Fibroblast of lung (primary cell): ENCODE results near the gene RGL4. TPM values are rescaled to one million over a fixed set of nuclear protein-coding genes. Genes with fewer than 3 reads are reported as not detected.

Experiments
- DNase-seq, 2 donors: peaks; one replicate each; pipeline versions ENCODE4 v3.0.0 to v3.0.0-alpha.2; 2010; ENCODE audit warnings: low read depth in 2 of 2
- H2AFZ ChIP-seq: 2 replicates; pipeline ENCODE4 v1.5.1; 2012; ENCODE audit warnings: low read length, control low read depth, inconsistent platforms
- H3K27ac ChIP-seq: 2 replicates; pipeline ENCODE4 v1.5.1; 2011; ENCODE audit warnings: low read length, control low read depth; ENCODE audit not compliant: insufficient read depth
- H3K27me3 ChIP-seq: 2 replicates; pipeline ENCODE4 v1.5.1; 2011; ENCODE audit warnings: mild to moderate bottlenecking, low read length; ENCODE audit not compliant: control insufficient read depth, insufficient read depth
- H3K36me3 ChIP-seq: 2 replicates; pipeline ENCODE4 v1.5.1; 2011; ENCODE audit warnings: low read length; ENCODE audit not compliant: control insufficient read depth, insufficient read depth
- H3K4me1 ChIP-seq: 2 replicates; pipeline ENCODE4 v1.5.1; 2011; ENCODE audit warnings: low read length; ENCODE audit not compliant: control insufficient read depth, insufficient read depth; ENCODE audit errors: extremely low read depth
- H3K4me2 ChIP-seq: 2 replicates; pipeline ENCODE4 v1.5.1; 2011; ENCODE audit warnings: low read length, control low read depth; ENCODE audit not compliant: insufficient read depth; ENCODE audit errors: extremely low read depth
- H3K4me3 ChIP-seq, 4 experiments: fragments of 200-600 bp in 1 of 4; sonication (generic) in 1 of 4; replicated peaks in 1 of 4; 2 replicates each; pipeline ENCODE4 v1.5.1; 2011 to 2016; ENCODE audit warnings: low read length in 4 of 4, low read depth in 3 of 4, mild to moderate bottlenecking in 3 of 4, control low read depth in 2 of 4, inconsistent platforms in 1 of 4, mixed read lengths in 1 of 4; ENCODE audit not compliant: insufficient read depth in 1 of 4; ENCODE audit errors: control extremely low read depth in 1 of 4
- H3K79me2 ChIP-seq: 2 replicates; pipeline ENCODE4 v1.5.1; 2012; ENCODE audit warnings: mild to moderate bottlenecking, low read length, inconsistent platforms; ENCODE audit not compliant: control insufficient read depth, insufficient read depth
- H3K9ac ChIP-seq: 2 replicates; pipeline ENCODE4 v1.5.1; 2011; ENCODE audit warnings: mild to moderate bottlenecking, low read length, control low read depth; ENCODE audit not compliant: insufficient read depth
- H3K9me3 ChIP-seq: 2 replicates; pipeline ENCODE4 v1.5.1; 2012; ENCODE audit warnings: low read depth, low read length; ENCODE audit not compliant: control insufficient read depth, insufficient read depth
- H4K20me1 ChIP-seq: 2 replicates; pipeline ENCODE4 v1.5.1; 2011; ENCODE audit warnings: low read length; ENCODE audit not compliant: control insufficient read depth, insufficient read depth; ENCODE audit errors: extremely low read depth
- CTCF ChIP-seq, 2 donors: IDR thresholded peaks in 1 of 2; conservative IDR thresholded peaks in 1 of 2; 1 replicate in 1 of 2; 2 replicates in 1 of 2; pipeline ENCODE4 v1.5.1; 2011 to 2012; ENCODE audit warnings: low read length in 2 of 2, control low read depth in 1 of 2, inconsistent platforms in 1 of 2, low read depth in 1 of 2, mild to moderate bottlenecking in 1 of 2
- EZH2 ChIP-seq: IDR thresholded peaks from 2 replicates; pipeline ENCODE4 v1.5.1; 2012; ENCODE audit warnings: low read length, control low read depth, mild to moderate bottlenecking; ENCODE audit errors: missing control alignments
- polyA plus RNA-seq, 2 donors: library from polyadenylated mRNA; depleted of rRNA in 1 of 2; stranded (reverse) in 1 of 2; unstranded in 1 of 2; fragments of >200 nt; gene quantifications; 2 replicates each; pipeline ENCODE4 v1.2.1, GENCODE V29; 2011 to 2012; ENCODE audit warnings: missing spikeins in 1 of 2
- total RNA-seq: library from RNA; depleted of rRNA; stranded (reverse); fragments of >200 nt; gene quantifications from 2 replicates; pipeline ENCODE4 v1.2.1, GENCODE V29; 2014

RGL4 gene
- total and polyA plus RNA-seq, 2 donors (not counting 1 experiment from before 2014, with no cell fraction given), result not detected

- Histone ChIP-seq H3K36me3 (no peaks in the 10 kb centered on the region), H3K9me3 (no peaks in the 10 kb centered on the region), H3K27me3 (no peaks in the 10 kb centered on the region), H4K20me1 (no peaks in the 10 kb centered on the region), H3K4me1 (no peaks in the 10 kb centered on the region), H3K4me3 (no peak overlapping the region), H3K79me2 (no peaks in the 10 kb centered on the region), H3K4me2 (no peak overlapping the region), H3K27ac (no peak overlapping the region), H3K9ac (no peak overlapping the region), H2AFZ (no peak overlapping the region)
- TF ChIP-seq CTCF (conservative IDR thresholded peaks at IDR 0.05 in 1 of 2, IDR thresholded peaks at IDR 0.05 in 1 of 2; ENCODE audit: low read depth in 1 of 2, low read length in 2 of 2) (no peak), EZH2 (no peak)
- no peak for DNase-seq
Observed at GRCh38 chr22:23651676-23652075, 39.1 kb upstream of the RGL4 start.

- Histone ChIP-seq H3K36me3 (no peaks in the 10 kb centered on the region), H3K4me2 (no peak overlapping the region), H3K27ac (no peak overlapping the region), H3K79me2 (no peaks in the 10 kb centered on the region), H3K4me1 (no peaks in the 10 kb centered on the region), H4K20me1 (no peaks in the 10 kb centered on the region), H3K4me3 (no peak overlapping the region), H3K27me3 (no peaks in the 10 kb centered on the region), H3K9ac (no peak overlapping the region), H2AFZ (no peak overlapping the region), H3K9me3 (no peaks in the 10 kb centered on the region)
- DNase-seq, result no peak
- TF ChIP-seq EZH2 (no peak), CTCF (conservative IDR thresholded peaks at IDR 0.05 in 1 of 2, IDR thresholded peaks at IDR 0.05 in 1 of 2; ENCODE audit: low read depth in 1 of 2, low read length in 2 of 2) (no peak)
Observed at GRCh38 chr22:23652286-23652685, 38.5 kb upstream of the RGL4 start.

- Histone ChIP-seq H3K27me3 (no peaks in the 10 kb centered on the region), H3K79me2 (no peaks in the 10 kb centered on the region), H3K36me3 (no peaks in the 10 kb centered on the region), H2AFZ (no peak overlapping the region), H3K4me2 (no peak overlapping the region), H3K9me3 (no peaks in the 10 kb centered on the region), H3K9ac (no peak overlapping the region), H4K20me1 (no peaks in the 10 kb centered on the region), H3K27ac (no peak overlapping the region), H3K4me3 (no peak overlapping the region), H3K4me1 (no peaks in the 10 kb centered on the region)
- DNase-seq, result no peak
- TF ChIP-seq EZH2, result no peak
- TF ChIP-seq CTCF (conservative IDR thresholded peaks at IDR 0.05 in 1 of 2, IDR thresholded peaks at IDR 0.05 in 1 of 2; ENCODE audit: low read depth in 1 of 2, low read length in 2 of 2), result no peak
Observed at GRCh38 chr22:23652711-23653110, 38.1 kb upstream of the RGL4 start.
